T-cell (primary cell): ENCODE results near the gene PXMP4. TPM values are rescaled to one million over a fixed set of nuclear protein-coding genes. Genes with fewer than 3 reads are reported as not detected.

ENCODE experiments used
- ATAC-seq, 4 experiments: fragments of 200-7000 bp in 3 of 4; fragments of 150-1000 bp in 1 of 4; cut with Tn5 transposase; replicated peaks in 1 of 4; 1 replicate in 3 of 4; 2 replicates in 1 of 4; pipeline ENCODE4 v1.10.0; 2021; ENCODE audit warnings: moderate library complexity in 3 of 4, mild to moderate bottlenecking in 2 of 4, moderate number of reproducible peaks in 1 of 4
- CTCF ChIA-PET, 2 donors: fragments of 300-600 bp; sonication (Branson Sonifier 250); formaldehyde crosslinking; loops; one replicate each; lab custom pipeline; 2022; ENCODE audit warnings: antibody characterized with exemption in 2 of 2; lab: Charles Lee
- POLR2A ChIA-PET, 2 donors: fragments of 300-600 bp; sonication (Branson Sonifier 250); formaldehyde crosslinking; loops; one replicate each; lab custom pipeline; 2022; ENCODE audit warnings: antibody characterized with exemption in 2 of 2; lab: Charles Lee
- DNase-seq, 35 experiments: peaks; one replicate each; pipeline versions ENCODE4 v3.0.0 to v3.0.0-alpha.2; 2013 to 2023
- H3K27ac ChIP-seq: one replicate; pipeline ENCODE4 v1.5.1; 2013; ENCODE audit warnings: low read length
- H3K27me3 ChIP-seq, 2 experiments: replicated peaks in 1 of 2; 1 replicate in 1 of 2; 2 replicates in 1 of 2; pipeline versions ENCODE4 v1.6.1 to v1.7.0; 2013; ENCODE audit warnings: low read length in 1 of 2, mixed read lengths in 1 of 2; ENCODE audit not compliant: control insufficient read depth in 2 of 2, insufficient read depth in 2 of 2; ENCODE audit errors: extremely low read depth in 1 of 2
- H3K36me3 ChIP-seq, 2 donors: 1 replicate in 1 of 2; 2 replicates in 1 of 2; pipeline versions ENCODE4 v1.6.1 to v1.7.0; 2013; ENCODE audit warnings: low read length in 1 of 2; ENCODE audit not compliant: control insufficient read depth in 2 of 2, insufficient read depth in 1 of 2; ENCODE audit errors: extremely low read depth in 1 of 2
- H3K4me1 ChIP-seq, 2 experiments: 1 replicate in 1 of 2; 2 replicates in 1 of 2; pipeline versions ENCODE4 v1.6.1 to v1.7.0; 2013; ENCODE audit warnings: low read length in 2 of 2, mixed read lengths in 1 of 2; ENCODE audit not compliant: insufficient read depth in 2 of 2, control insufficient read depth in 1 of 2; ENCODE audit errors: extremely low read depth in 1 of 2
- H3K4me3 ChIP-seq, 2 donors: 1 replicate in 1 of 2; 2 replicates in 1 of 2; pipeline versions ENCODE4 v1.5.1 to v1.7.0; 2013; ENCODE audit warnings: mild to moderate bottlenecking in 2 of 2, low read length in 1 of 2, moderate library complexity in 1 of 2; ENCODE audit not compliant: control insufficient read depth in 1 of 2; ENCODE audit errors: extremely low read depth in 1 of 2
- H3K9me3 ChIP-seq: 2 replicates; pipeline ENCODE4 v1.7.0; 2013
- H3K27ac Mint-ChIP-seq, 2 donors: one replicate each; pipeline ENCODE4 v1.8.0; 2020 to 2021; ENCODE audit warnings: mild to moderate bottlenecking in 2 of 2, mixed read lengths in 2 of 2
- H3K27me3 Mint-ChIP-seq, 2 donors: one replicate each; pipeline ENCODE4 v1.8.0; 2021 to 2022; ENCODE audit warnings: mixed read lengths in 2 of 2
- H3K36me3 Mint-ChIP-seq: one replicate; pipeline ENCODE4 v1.8.0; 2021; ENCODE audit warnings: mixed read lengths
- H3K4me1 Mint-ChIP-seq, 3 donors: one replicate each; pipeline ENCODE4 v1.8.0; 2020 to 2022; ENCODE audit warnings: mixed read lengths in 3 of 3, mild to moderate bottlenecking in 1 of 3
- H3K4me3 Mint-ChIP-seq, 3 donors: one replicate each; pipeline ENCODE4 v1.8.0; 2020 to 2022; ENCODE audit warnings: mild to moderate bottlenecking in 3 of 3, mixed read lengths in 3 of 3, moderate library complexity in 3 of 3
- H3K9me3 Mint-ChIP-seq, 3 donors: one replicate each; pipeline ENCODE4 v1.8.0; 2020 to 2022; ENCODE audit warnings: mixed read lengths in 3 of 3
- WGBS: methylation state at CpG from one replicate; pipeline ENCODE4 v1.1.5; 2013; ENCODE audit warnings: missing lambda C conversion rate; ENCODE audit not compliant: insufficient coverage; 5-methylcytosine and 5-hydroxymethylcytosine counted together
- total RNA-seq, 35 experiments: library from RNA in 6 of 35; stranded (reverse) in 6 of 35; fragments of 120-200 nt in 1 of 35; gene quantifications; one replicate each; pipeline versions ENCODE4 v1.2.1 to v1.2.4 and lab custom pipeline; 2013 to 2026

Gene PXMP4
- total RNA-seq, 5 donors from 2014 or later (not counting 1 experiment from before 2014, with no cell fraction given) = 6.1 to 15.4 (median 13.9) TPM

GRCh38 chr20:33666293-33667244 lies 53.5 kb downstream of the PXMP4 start, which contains the start of gene ACTL10:
ACTL10 (plus strand) TSS chr20:33666943; CDS start chr20:33667498, 555 bp downstream.
- CTCF ChIA-PET = interaction anchor here (0.5 to 2.9 kb wide), 8 partner anchors 112 to 1430 kb away, joined by 3 to 11 read pairs (median 3); partner anchors contain the start of genes CBFA2T2 (in 1 of the 2) and SNTA1 (in 1 of the 2)
- Mint-ChIP-seq H3K9me3 (no peaks in the 10 kb centered on the region), H3K36me3 (no peaks in the 10 kb centered on the region), H3K4me1 (peaks cover 37 to 44% (median 38%) of the 10 kb centered on the region in 3 donors), H3K27ac (peak within 1 kb of the TSS; percentile 93 to 97), H3K4me3 (peak within 1 kb of the TSS; percentile 91 to 96 (median 95)), H3K27me3 (no peaks in the 10 kb centered on the region)
- no peaks in the 10 kb centered on the region for H3K36me3 ChIP-seq
- 4% methylated on average over 49 of the region's 50 CpGs for WGBS
- peak; percentile 39 to 86 (median 64) for DNase-seq
- H3K4me3 ChIP-seq = peak within 1 kb of the TSS; percentile 73 to 81
- H3K9me3 ChIP-seq = no peaks in the 10 kb centered on the region
- H3K27me3 ChIP-seq = no peaks in the 10 kb centered on the region
- ATAC-seq = peak; percentile 32 to 47 (median 37)
- peaks cover 8 to 53% of the 10 kb centered on the region in 2 experiments for H3K4me1 ChIP-seq
- peak within 1 kb of the TSS; percentile 62 for H3K27ac ChIP-seq
- POLR2A ChIA-PET = interaction anchor here in 1 of 2 donors (0.7 kb wide), 1 partner anchor 1437 kb away, joined by 5 read pairs; no protein-coding TSS in a partner anchor

- 82% methylated on average over 2 of the region's 2 CpGs for WGBS
- Histone ChIP-seq H3K4me1 (peaks cover 8 to 53% of the 10 kb centered on the region in 2 experiments), H3K9me3 (no peaks in the 10 kb centered on the region), H3K4me3 (no peak overlapping the region), H3K27me3 (no peaks in the 10 kb centered on the region), H3K27ac (peak overlapping the region; percentile 91), H3K36me3 (peaks cover 0 to 3% of the 10 kb centered on the region in 2 donors)
- H3K27ac Mint-ChIP-seq = peak overlapping the region; percentile 93 to 95
- H3K9me3 Mint-ChIP-seq = no peaks in the 10 kb centered on the region
- DNase-seq = peak in 1 of 35 experiments; percentile 39
- POLR2A ChIA-PET = interaction anchor here in 1 of 2 donors (0.5 kb wide), 1 partner anchor 31 kb away, joined by 4 read pairs; no protein-coding TSS in a partner anchor
- peak overlapping the region; percentile 78 to 96 (median 95) for H3K4me3 Mint-ChIP-seq
- CTCF ChIA-PET = interaction anchor here in 1 of 2 donors (0.5 kb wide), 1 partner anchor 239 kb away, joined by 4 read pairs; no protein-coding TSS in a partner anchor
- no peaks in the 10 kb centered on the region for H3K36me3 Mint-ChIP-seq
- H3K4me1 Mint-ChIP-seq = peaks cover 37 to 44% (median 38%) of the 10 kb centered on the region in 3 donors
- H3K27me3 Mint-ChIP-seq = no peaks in the 10 kb centered on the region
- no peak for ATAC-seq
These were observed 55.4 kb downstream of the PXMP4 start for GRCh38 chr20:33664762-33665144.

GRCh38 chr20:33664085-33664761 lies 55.9 kb downstream of the PXMP4 start:
- WGBS = 62% methylated on average over 8 of the region's 9 CpGs
- peaks cover 37 to 44% (median 38%) of the 10 kb centered on the region in 3 donors for H3K4me1 Mint-ChIP-seq
- H3K27ac ChIP-seq = peak overlapping the region; percentile 91
- POLR2A ChIA-PET = interaction anchor here in 1 of 2 donors (0.5 to 0.6 kb wide), 2 partner anchors 30 to 54 kb away, joined by 3 to 4 read pairs; no protein-coding TSS in a partner anchor
- no peaks in the 10 kb centered on the region for H3K36me3 Mint-ChIP-seq
- peak overlapping the region; percentile 60 to 78 for H3K4me3 ChIP-seq
- ATAC-seq = no peak
- no peaks in the 10 kb centered on the region for H3K9me3 Mint-ChIP-seq
- peaks cover 0 to 7% of the 10 kb centered on the region in 2 donors for H3K36me3 ChIP-seq
- H3K27me3 ChIP-seq = no peaks in the 10 kb centered on the region
- no peak for DNase-seq
- H3K27ac Mint-ChIP-seq = peak overlapping the region; percentile 93 to 95
- no peaks in the 10 kb centered on the region for H3K27me3 Mint-ChIP-seq
- no peaks in the 10 kb centered on the region for H3K9me3 ChIP-seq
- CTCF ChIA-PET = interaction anchor here in 1 of 2 donors (0.7 kb wide), 1 partner anchor 207 kb away, joined by 3 read pairs; no protein-coding TSS in a partner anchor
- peaks cover 8 to 53% of the 10 kb centered on the region in 2 experiments for H3K4me1 ChIP-seq
- H3K4me3 Mint-ChIP-seq = peak overlapping the region; percentile 78 to 96 (median 95)

GRCh38 chr20:33663161-33664084 lies 56.7 kb downstream of the PXMP4 start:
- peak overlapping the region; percentile 93 to 95 for H3K27ac Mint-ChIP-seq
- 1% methylated on average over 83 of the region's 84 CpGs for WGBS
- Histone ChIP-seq H3K36me3 (peaks cover 0 to 8% of the 10 kb centered on the region in 2 donors), H3K4me1 (peaks cover 8 to 51% of the 10 kb centered on the region in 2 experiments), H3K27ac (peak overlapping the region; percentile 91), H3K4me3 (peak overlapping the region; percentile 60 to 78), H3K27me3 (no peaks in the 10 kb centered on the region), H3K9me3 (no peaks in the 10 kb centered on the region)
- no peaks in the 10 kb centered on the region for H3K27me3 Mint-ChIP-seq
- peaks cover 35 to 40% (median 36%) of the 10 kb centered on the region in 3 donors for H3K4me1 Mint-ChIP-seq
- H3K4me3 Mint-ChIP-seq = peak overlapping the region; percentile 78 to 96 (median 95)
- H3K9me3 Mint-ChIP-seq = no peaks in the 10 kb centered on the region
- ATAC-seq = peak; percentile 74 to 76 (median 75)
- H3K36me3 Mint-ChIP-seq = no peaks in the 10 kb centered on the region
- POLR2A ChIA-PET = no interaction called here
- peak; percentile 58 to 92 (median 77) for DNase-seq
- CTCF ChIA-PET = interaction anchor here in 1 of 2 donors (0.7 to 1.7 kb wide), 2 partner anchors 16 to 206 kb away, joined by 3 to 5 read pairs; no protein-coding TSS in a partner anchor

GRCh38 chr20:33662172-33662571 lies 57.9 kb downstream of the PXMP4 start, which contains the start of gene C20orf144:
C20orf144 (plus strand) TSS chr20:33662327; CDS start chr20:33662346, 19 bp downstream.
- no peaks in the 10 kb centered on the region for H3K27me3 ChIP-seq
- peaks cover 0 to 11% of the 10 kb centered on the region in 2 donors for H3K36me3 ChIP-seq
- H3K27ac ChIP-seq = peak within 1 kb of the TSS; percentile 90
- DNase-seq (no peak), ATAC-seq (no peak)
- peaks cover 30 to 36% (median 33%) of the 10 kb centered on the region in 3 donors for H3K4me1 Mint-ChIP-seq
- H3K4me1 ChIP-seq = peaks cover 8 to 40% of the 10 kb centered on the region in 2 experiments
- H3K9me3 ChIP-seq = no peaks in the 10 kb centered on the region
- peak within 1 kb of the TSS; percentile 60 to 78 for H3K4me3 ChIP-seq
- WGBS = 97% methylated on average over 5 of the region's 10 CpGs
- no peaks in the 10 kb centered on the region for H3K27me3 Mint-ChIP-seq
- peak within 1 kb of the TSS; percentile 85 to 90 for H3K27ac Mint-ChIP-seq
- H3K4me3 Mint-ChIP-seq = peak within 1 kb of the TSS; percentile 78 to 96 (median 95)
- no peaks in the 10 kb centered on the region for H3K9me3 Mint-ChIP-seq
- POLR2A ChIA-PET = no interaction called here
- CTCF ChIA-PET = interaction anchor here in 1 of 2 donors (1.7 kb wide), 1 partner anchor 17 kb away, joined by 5 read pairs; no protein-coding TSS in a partner anchor
- no peaks in the 10 kb centered on the region for H3K36me3 Mint-ChIP-seq
